GM12875 (cell line): ENCODE measurements around the gene DEFB128.
"Not testable (repeated sequence)": the region's sequence is repeated elsewhere in the genome, so short reads cannot be mapped to it uniquely, and the experiment has no call there.

Source experiments
- H3K4me3 ChIP-seq: one replicate; pipeline ENCODE4 v1.5.1; 2011; ENCODE audit warnings: low read depth, low read length, control low read depth
- CTCF ChIP-seq: IDR thresholded peaks from 2 replicates; pipeline ENCODE4 v1.5.1; 2011; ENCODE audit warnings: low read depth, mild to moderate bottlenecking, control low read depth, inconsistent platforms, low read length, moderate library complexity, borderline replicate concordance; ENCODE audit not compliant: insufficient read depth

The DEFB128 gene

GRCh38 chr20:208942-209566, 19.5 kb upstream of the DEFB128 start:
- TF ChIP-seq CTCF, result peak; percentile 48; the same call in 1 of the 2 replicates
- H3K4me3 ChIP-seq, result no peak overlapping the region

DNA sequence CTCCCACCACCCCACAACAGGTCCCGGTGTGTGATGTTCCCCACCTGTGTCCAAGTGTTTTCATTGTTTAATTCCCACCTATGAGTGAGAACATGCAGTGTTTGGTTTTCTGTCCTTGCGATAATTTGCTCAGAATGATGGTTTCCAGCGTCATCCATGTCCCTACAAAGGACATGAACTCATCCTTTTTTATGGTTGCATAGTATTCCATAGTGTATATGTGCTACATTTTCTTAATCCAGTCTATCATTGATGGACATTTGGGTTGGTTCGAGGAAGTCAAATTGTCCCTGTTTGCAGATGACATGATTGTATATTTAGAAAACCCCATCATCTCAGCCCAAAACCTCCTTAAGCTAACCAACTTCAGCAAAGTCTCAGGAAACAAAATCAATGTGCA, 14.1 kb upstream of the DEFB128 start:
- not testable (repeated sequence) for H3K4me3 ChIP-seq

DNA sequence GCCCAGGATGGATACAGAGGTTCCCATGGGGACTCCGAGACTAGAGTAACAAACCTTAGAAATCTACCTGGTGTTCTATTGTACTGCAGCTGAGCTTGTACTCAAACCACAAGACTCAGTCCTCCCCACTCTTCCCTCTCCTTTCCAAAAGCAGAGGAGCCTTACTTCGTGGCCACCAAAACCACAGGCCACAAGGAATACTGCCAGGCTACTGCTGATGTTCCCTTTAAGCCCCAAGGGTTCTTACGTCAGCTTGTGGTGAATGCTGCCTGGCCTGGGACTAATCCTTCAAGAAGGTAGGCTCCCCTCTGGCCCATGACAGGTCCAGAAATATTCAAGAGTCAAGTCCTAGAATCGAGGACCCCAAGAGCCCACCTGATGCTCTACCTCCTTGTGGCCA, 10.5 kb upstream of the DEFB128 start:
- no peak overlapping the region for H3K4me3 ChIP-seq
- no peak for TF ChIP-seq CTCF

DNA sequence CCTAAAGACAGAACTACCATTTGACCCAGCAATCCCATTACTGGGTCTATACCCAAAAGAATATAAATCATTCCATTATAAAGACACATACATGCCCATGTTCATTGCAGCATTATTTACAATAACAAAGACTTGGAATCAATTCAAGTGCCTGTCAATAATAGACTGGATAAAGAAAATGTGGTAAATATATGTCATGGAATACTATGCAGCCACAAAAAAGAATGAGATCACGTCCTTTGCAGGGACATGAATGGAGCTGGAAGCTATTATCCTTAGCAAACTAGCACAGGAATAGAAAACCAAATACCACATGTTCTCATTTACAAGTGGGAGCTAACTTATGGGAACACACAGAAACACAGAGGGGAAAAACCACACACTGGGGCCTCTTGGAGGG, 8.7 kb upstream of the DEFB128 start:
- TF ChIP-seq CTCF, result no peak
- no peak overlapping the region for H3K4me3 ChIP-seq

DNA sequence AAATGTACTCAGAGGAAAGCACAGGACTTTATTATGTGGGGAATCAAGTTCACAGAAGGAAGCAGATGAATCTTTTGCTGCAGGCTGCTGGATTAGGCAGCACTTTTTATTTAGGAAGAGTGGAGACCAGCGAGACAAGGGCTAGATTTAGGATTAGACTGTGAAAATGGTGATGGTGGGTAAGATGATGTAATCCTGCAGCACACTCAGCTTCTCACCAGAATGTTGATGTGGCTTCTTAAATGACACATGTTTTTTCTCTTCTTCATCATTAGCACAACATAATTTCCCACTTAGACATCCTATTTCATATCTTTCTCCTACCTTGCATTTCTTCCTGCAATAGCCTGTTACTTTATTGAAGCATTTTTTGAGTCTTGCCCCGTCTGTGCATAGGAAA, 1.8 kb downstream of the DEFB128 start:
- TF ChIP-seq CTCF, result no peak
- no peak overlapping the region for H3K4me3 ChIP-seq

DNA sequence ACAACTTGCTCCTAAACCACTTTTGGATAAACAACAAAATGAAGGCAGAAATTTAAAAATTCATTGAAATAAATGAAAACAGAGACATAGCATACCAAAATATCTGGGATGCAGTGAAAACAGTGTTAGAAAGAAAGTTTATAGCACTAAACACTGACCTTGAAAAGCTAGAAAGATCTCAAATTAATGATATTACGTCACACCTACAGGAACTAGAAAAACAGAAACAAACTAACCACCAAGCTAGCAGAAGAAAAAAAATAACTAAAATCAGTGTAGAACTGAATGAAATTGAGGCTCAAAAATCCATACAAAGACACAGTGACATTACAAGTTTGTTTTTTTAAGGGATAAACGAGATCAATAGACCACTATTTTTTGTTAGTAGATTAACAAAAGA, 5.2 kb downstream of the DEFB128 start:
- no peak overlapping the region for H3K4me3 ChIP-seq
- no peak for TF ChIP-seq CTCF

GRCh38 chr20:168876-169275, 20.6 kb downstream of the DEFB128 start:
- TF ChIP-seq CTCF, result no peak
- H3K4me3 ChIP-seq, result no peak overlapping the region

DNA sequence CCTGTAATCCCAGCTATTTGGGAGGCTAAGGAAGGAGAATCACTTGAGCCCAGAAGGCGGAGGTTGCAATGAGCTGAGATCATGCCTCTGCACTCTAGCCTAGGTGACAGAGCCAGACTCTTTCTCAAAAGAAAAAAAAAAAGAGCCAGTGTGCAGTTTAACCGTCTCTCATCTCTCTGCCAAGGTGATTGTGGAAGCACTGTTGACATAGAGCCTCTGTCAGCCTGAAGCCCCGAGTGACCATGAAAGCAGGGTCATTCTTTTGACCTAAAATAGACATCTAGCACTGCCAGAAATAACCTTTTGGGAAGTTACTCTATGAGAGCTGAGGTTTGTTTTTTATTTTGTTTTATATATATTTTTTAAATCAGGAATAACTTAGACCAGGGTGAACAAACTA, 24.9 kb downstream of the DEFB128 start:
- TF ChIP-seq CTCF, result no peak

More for the DNA sequence above, 24.9 kb downstream of the DEFB128 start:
- H3K4me3 ChIP-seq, result no peak overlapping the region
